ENCODE measurements around the gene PPTC7.
"Not testable (repeated sequence)": the region's sequence is repeated elsewhere in the genome, so short reads cannot be mapped to it uniquely, and the experiment has no call there.

PPTC7 gene

DNA sequence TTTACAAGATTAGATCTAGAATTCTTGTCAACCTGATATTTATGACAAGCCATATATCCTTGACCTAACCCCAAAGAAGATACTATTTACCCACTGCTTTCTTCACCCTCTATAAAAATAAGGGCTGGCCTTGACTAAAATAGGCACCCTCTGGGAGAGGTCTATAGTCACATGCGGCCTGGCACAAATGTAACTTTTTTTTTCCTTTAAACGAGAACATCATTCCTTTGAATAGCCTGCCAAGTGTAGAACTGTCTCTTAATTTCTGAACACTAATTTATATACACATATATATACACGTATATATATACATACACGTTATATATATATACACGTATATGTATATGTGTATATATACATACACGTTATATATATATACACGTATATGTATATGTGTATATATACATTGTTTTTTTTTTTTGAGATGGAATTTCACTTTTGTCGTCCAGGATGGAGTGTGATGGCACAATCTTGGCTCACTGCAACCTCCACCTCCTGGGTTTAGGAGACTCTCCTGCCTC, 18.6 kb downstream of the PPTC7 start:
- no peaks in the 10 kb centered on the region for H3K36me3 ChIP-seq
- H3K27ac ChIP-seq = no peak overlapping the region
- no peaks in the 10 kb centered on the region for H3K27me3 ChIP-seq (ENCODE audit: insufficient read depth, low read depth, severe bottlenecking)
- no peak for DNase-seq
- TF ChIP-seq, protein P1, sequence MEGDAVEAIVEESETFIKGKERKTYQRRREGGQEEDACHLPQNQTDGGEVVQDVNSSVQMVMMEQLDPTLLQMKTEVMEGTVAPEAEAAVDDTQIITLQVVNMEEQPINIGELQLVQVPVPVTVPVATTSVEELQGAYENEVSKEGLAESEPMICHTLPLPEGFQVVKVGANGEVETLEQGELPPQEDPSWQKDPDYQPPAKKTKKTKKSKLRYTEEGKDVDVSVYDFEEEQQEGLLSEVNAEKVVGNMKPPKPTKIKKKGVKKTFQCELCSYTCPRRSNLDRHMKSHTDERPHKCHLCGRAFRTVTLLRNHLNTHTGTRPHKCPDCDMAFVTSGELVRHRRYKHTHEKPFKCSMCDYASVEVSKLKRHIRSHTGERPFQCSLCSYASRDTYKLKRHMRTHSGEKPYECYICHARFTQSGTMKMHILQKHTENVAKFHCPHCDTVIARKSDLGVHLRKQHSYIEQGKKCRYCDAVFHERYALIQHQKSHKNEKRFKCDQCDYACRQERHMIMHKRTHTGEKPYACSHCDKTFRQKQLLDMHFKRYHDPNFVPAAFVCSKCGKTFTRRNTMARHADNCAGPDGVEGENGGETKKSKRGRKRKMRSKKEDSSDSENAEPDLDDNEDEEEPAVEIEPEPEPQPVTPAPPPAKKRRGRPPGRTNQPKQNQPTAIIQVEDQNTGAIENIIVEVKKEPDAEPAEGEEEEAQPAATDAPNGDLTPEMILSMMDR (IDR thresholded peaks at IDR 0.05; ENCODE audit: low read depth, low read length) = no peak
- H3K9me3 ChIP-seq (ENCODE audit: severe bottlenecking) = no peaks in the 10 kb centered on the region
- H3K4me3 ChIP-seq (ENCODE audit: low read depth, low read length) = no peak overlapping the region

DNA sequence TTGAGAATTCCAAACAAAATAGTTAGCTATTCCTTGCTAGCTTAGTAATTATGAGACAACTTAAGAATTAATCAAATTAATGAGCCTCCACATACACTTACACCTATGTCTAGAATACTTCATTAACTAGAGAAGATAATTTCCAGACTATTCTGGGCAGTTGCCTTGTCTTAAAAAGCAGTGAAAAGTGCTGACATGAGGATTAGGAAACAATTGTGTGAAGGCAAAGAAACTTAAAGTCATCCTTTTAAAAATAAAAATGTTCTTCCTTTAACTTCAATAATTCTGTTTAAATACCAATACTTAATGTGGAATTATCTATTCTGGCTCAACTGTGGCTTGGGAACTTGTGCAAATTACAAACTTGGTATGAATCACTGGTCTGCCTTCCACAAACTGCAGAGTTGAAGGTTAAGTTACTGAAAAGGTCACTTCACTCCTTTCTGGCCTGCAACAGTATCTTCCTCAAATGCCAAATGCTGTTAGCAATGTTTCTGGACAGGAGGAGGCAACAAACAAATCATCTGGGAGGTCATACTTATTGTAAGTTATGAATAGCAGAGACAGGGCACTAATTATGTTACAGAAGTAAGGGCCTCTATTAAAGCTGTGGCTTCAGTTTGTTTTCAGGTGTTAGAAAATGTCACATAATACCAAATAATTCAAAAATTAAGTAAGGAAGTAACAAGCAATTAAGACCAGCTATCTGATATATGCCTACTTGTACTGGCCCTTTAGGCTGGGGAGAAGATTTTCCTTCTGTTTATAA, 19.2 kb downstream of the PPTC7 start:
- no peak overlapping the region for H3K27ac ChIP-seq
- no peaks in the 10 kb centered on the region for H3K36me3 ChIP-seq
- TF ChIP-seq, protein P1 (IDR thresholded peaks at IDR 0.05; ENCODE audit: low read depth, low read length) = no peak
- DNase-seq = no peak
- H3K27me3 ChIP-seq (ENCODE audit: insufficient read depth, low read depth, severe bottlenecking) = no peaks in the 10 kb centered on the region
- H3K9me3 ChIP-seq (ENCODE audit: severe bottlenecking) = no peaks in the 10 kb centered on the region
- no peak overlapping the region for H3K4me3 ChIP-seq (ENCODE audit: low read depth, low read length)

DNA sequence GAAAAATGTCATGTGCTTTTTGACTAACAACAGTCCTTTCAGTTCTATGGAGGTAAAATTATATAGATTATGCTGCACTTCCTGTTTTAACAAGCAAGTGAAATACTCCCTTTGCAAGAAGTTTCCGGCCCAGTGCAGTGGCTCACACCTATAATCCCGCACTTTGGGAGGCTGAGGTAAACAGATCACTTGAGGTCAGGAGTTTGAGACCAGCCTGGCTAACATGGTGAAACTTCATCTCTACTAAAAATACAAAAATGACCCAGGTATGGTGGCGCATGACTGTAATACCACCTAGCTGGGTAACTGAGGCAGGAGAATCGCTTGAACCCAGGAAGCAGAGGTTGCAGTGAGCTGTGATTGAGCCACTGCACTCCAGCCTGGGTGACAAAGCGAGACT, 20.7 kb downstream of the PPTC7 start:
- not testable (repeated sequence) for H3K27ac ChIP-seq; H3K36me3 ChIP-seq; H3K4me3 ChIP-seq (ENCODE audit: low read depth, low read length); H3K9me3 ChIP-seq (ENCODE audit: severe bottlenecking); DNase-seq; H3K27me3 ChIP-seq (ENCODE audit: insufficient read depth, low read depth, severe bottlenecking)

GRCh38 chr12:110561471-110562201, 21.5 kb downstream of the PPTC7 start:
- H3K9me3 ChIP-seq (ENCODE audit: severe bottlenecking) = no peaks in the 10 kb centered on the region
- no peaks in the 10 kb centered on the region for H3K27me3 ChIP-seq (ENCODE audit: insufficient read depth, low read depth, severe bottlenecking)
- H3K27ac ChIP-seq = no peak overlapping the region
- no peak for DNase-seq
- no peaks in the 10 kb centered on the region for H3K36me3 ChIP-seq
- TF ChIP-seq, protein P1 (IDR thresholded peaks at IDR 0.05; ENCODE audit: low read depth, low read length) = no peak
- H3K4me3 ChIP-seq (ENCODE audit: low read depth, low read length) = no peak overlapping the region

DNA sequence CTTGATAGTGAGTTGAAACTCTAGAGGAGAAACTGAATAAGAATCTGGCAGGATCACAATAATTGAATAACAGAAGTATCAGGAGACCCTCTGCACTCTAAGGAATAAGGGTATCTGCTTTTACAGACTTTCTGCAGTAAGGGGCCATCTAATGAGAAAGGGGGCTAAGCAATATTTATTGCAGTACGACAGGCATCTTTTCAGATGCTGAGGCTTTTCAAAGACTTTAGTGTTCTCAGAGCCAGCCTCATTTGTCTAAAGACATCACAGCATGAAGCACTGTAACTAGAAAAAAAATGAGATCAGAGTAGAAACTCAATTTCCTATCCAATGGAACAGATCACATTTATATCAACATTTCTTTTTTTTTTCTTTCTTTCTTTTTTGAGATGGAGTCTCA, 22.2 kb downstream of the PPTC7 start:
- Histone ChIP-seq H3K36me3 (no peaks in the 10 kb centered on the region), H3K9me3 (ENCODE audit: severe bottlenecking) (no peaks in the 10 kb centered on the region), H3K27me3 (ENCODE audit: insufficient read depth, low read depth, severe bottlenecking) (no peaks in the 10 kb centered on the region), H3K27ac (no peak overlapping the region), H3K4me3 (ENCODE audit: low read depth, low read length) (no peak overlapping the region)
- no peak for DNase-seq
- TF ChIP-seq, protein P1 (IDR thresholded peaks at IDR 0.05; ENCODE audit: low read depth, low read length) = no peak

DNA sequence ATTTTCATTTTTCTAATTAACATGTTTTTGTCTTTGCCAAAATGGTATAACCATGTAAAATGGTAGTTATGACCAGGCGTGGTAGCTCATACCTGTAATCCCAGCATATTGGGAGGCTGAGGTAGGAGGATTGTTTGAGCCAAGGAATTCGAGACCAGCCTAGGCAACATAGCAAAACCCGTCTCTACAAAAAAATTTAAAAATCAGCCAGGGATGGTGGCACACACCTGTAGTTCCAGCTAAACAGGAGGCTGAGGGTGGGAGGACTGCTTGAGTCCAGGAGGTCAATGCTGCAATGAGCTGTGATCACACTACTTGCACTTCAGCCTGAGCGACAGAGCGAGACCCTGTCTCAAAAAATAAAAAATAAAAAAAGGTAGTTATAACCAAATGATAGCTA, 23.1 kb downstream of the PPTC7 start:
- TF ChIP-seq, protein P1 (IDR thresholded peaks at IDR 0.05; ENCODE audit: low read depth, low read length) = no peak
- no peak for DNase-seq
- Histone ChIP-seq H3K36me3 (no peaks in the 10 kb centered on the region), H3K27ac (no peak overlapping the region), H3K27me3 (ENCODE audit: insufficient read depth, low read depth, severe bottlenecking) (no peaks in the 10 kb centered on the region), H3K4me3 (ENCODE audit: low read depth, low read length) (no peak overlapping the region), H3K9me3 (ENCODE audit: severe bottlenecking) (no peaks in the 10 kb centered on the region)

DNA sequence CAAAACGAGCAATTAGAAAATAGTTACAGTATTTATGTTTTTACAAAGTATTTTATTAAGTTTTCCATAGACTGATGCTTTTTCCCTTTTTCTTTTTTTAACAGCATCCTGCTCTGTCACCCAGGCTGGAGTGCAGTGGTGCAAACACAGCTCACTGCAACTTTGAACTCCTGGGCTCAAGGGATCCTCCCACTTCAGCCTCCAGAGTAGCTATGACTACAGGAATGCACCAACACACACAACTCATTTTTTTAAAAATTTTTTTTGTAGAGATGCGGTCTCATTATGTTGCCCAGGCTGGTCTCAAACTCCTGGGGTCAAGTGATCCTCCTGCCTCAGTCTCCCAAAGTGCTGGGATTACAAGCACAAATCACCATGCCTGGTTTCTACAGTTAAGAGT, 24.2 kb downstream of the PPTC7 start:
- not testable (repeated sequence) for H3K9me3 ChIP-seq (ENCODE audit: severe bottlenecking); H3K27ac ChIP-seq; H3K27me3 ChIP-seq (ENCODE audit: insufficient read depth, low read depth, severe bottlenecking); DNase-seq; H3K36me3 ChIP-seq; H3K4me3 ChIP-seq (ENCODE audit: low read depth, low read length)

All from WERI-Rb-1 (cell line).